PC-3 (cell line): ENCODE data around the gene KCNQ2. TPM values are rescaled to one million over a fixed set of nuclear protein-coding genes. Genes with fewer than 3 reads are reported as not detected.

Source experiments
- ATAC-seq: fragments of 200-7000 bp; cut with Tn5 transposase; 2 replicates; pipeline ENCODE4 v1.9.1; 2020; ENCODE audit warnings: mild to moderate bottlenecking, moderate library complexity
- BruUV-seq: library from RNA; stranded (reverse); fragments of 400-500 nt; replicated peaks from 2 replicates; lab custom pipeline; 2021; lab: Mats Ljungman, UMichigan
- CTCF ChIA-PET: fragments of 300-600 bp; sonication (Branson Sonifier 250); formaldehyde crosslinking; loops from one replicate; lab custom pipeline; 2022; ENCODE audit warnings: antibody characterized with exemption; lab: Charles Lee
- POLR2A ChIA-PET: fragments of 300-600 bp; sonication (Branson Sonifier 250); formaldehyde crosslinking; loops from one replicate; lab custom pipeline; 2022; ENCODE audit warnings: antibody characterized with exemption; ENCODE audit not compliant: unreplicated experiment; lab: Charles Lee
- DNase-seq: peaks from one replicate; pipeline ENCODE4 v3.0.0-alpha.2; 2015
- H2AFZ ChIP-seq: fragments of 300-600 bp; sonication (generic); 2 replicates; pipeline ENCODE4 v1.6.0; 2016; ENCODE audit warnings: antibody characterized with exemption, low read length
- H3F3A ChIP-seq: fragments of 300-600 bp; sonication (generic); one replicate; pipeline ENCODE4 v1.6.0; 2017; ENCODE audit warnings: antibody characterized with exemption, low read length, control low read depth, mild to moderate bottlenecking; ENCODE audit not compliant: unreplicated experiment
- H3K27ac ChIP-seq: fragments of 300-600 bp; sonication (generic); 2 replicates; pipeline ENCODE4 v1.5.1; 2016; ENCODE audit warnings: mild to moderate bottlenecking, low read length
- H3K27me3 ChIP-seq: fragments of 300-600 bp; sonication (generic); 2 replicates; pipeline ENCODE4 v1.6.1; 2016; ENCODE audit warnings: low read length, mixed read lengths
- H3K36me3 ChIP-seq: fragments of 300-600 bp; sonication (generic); 2 replicates; pipeline ENCODE4 v1.6.1; 2016; ENCODE audit warnings: low read depth, mixed run types, low read length, mixed read lengths
- H3K4me1 ChIP-seq: fragments of 300-600 bp; sonication (generic); 2 replicates; pipeline ENCODE4 v1.5.1; 2016; ENCODE audit warnings: low read length; ENCODE audit not compliant: insufficient read depth
- H3K4me2 ChIP-seq: fragments of 300-600 bp; sonication (generic); 2 replicates; pipeline ENCODE4 v1.6.0; 2016; ENCODE audit warnings: low read length
- H3K4me3 ChIP-seq: fragments of 300-600 bp; sonication (generic); 2 replicates; pipeline ENCODE4 v1.5.1; 2016; ENCODE audit warnings: mild to moderate bottlenecking, low read length, mixed read lengths
- H3K79me2 ChIP-seq: fragments of 300-600 bp; sonication (generic); 2 replicates; pipeline ENCODE4 v1.6.1; 2017; ENCODE audit warnings: low read length, mixed read lengths
- H3K9ac ChIP-seq: fragments of 300-600 bp; sonication (generic); 2 replicates; pipeline ENCODE4 v1.6.0; 2016; ENCODE audit warnings: mild to moderate bottlenecking, low read length
- H3K9me2 ChIP-seq: fragments of 300-600 bp; sonication (generic); replicated peaks from 2 replicates; pipeline ENCODE4 v1.6.1; 2016; ENCODE audit warnings: mixed run types, low read length, mixed read lengths
- H3K9me3 ChIP-seq: fragments of 300-600 bp; sonication (generic); 2 replicates; pipeline ENCODE4 v1.6.1; 2016; ENCODE audit warnings: low read length, mixed read lengths
- H4K20me1 ChIP-seq: fragments of 300-600 bp; sonication (generic); 2 replicates; pipeline ENCODE4 v1.6.1; 2016; ENCODE audit warnings: low read length, mixed read lengths
- EZH2 ChIP-seq: fragments of 300-600 bp; sonication (generic); IDR thresholded peaks from one replicate; pipeline ENCODE4 v1.6.1; 2017; ENCODE audit warnings: antibody characterized with exemption, mild to moderate bottlenecking, low read length; ENCODE audit not compliant: unreplicated experiment
- EZH2phosphoT487 ChIP-seq: fragments of 300-600 bp; sonication (generic); IDR thresholded peaks from 2 replicates; pipeline ENCODE4 v1.6.1; 2018; ENCODE audit warnings: mild to moderate bottlenecking, antibody characterized with exemption, low read length, borderline replicate concordance
- intact Hi-C: fragments of 100-400 bp; cut with micrococcal nuclease; formaldehyde crosslinking; loops from 2 replicates; pipeline ENCODE4 v1.9.0; 2023
- total RNA-seq: library from RNA; depleted of rRNA; stranded (reverse); fragments of >200 nt; gene quantifications from 2 replicates; pipeline ENCODE4 v1.2.3, GENCODE V29; 2014
- TF ChIP-seq, protein P1 (sequence below): fragments of 300-600 bp; sonication (generic); conservative IDR thresholded peaks from 2 replicates; pipeline ENCODE4 v1.5.1; 2017; ENCODE audit warnings: antibody characterized with exemption, low read depth, mild to moderate bottlenecking, low read length

The KCNQ2 gene
- total RNA-seq, 1 experiment from 2014 or later: not detected

- no peaks in the 10 kb centered on the region for H3F3A ChIP-seq
- ChIA-PET POLR2A (no interaction called here), CTCF (no interaction called here)
- H3K4me2 ChIP-seq: no peak overlapping the region
- no TSS peak for BruUV-seq
- no peak overlapping the region for H2AFZ ChIP-seq
- H3K9me2 ChIP-seq: no peaks in the 10 kb centered on the region
- no peak overlapping the region for H3K9ac ChIP-seq
- intact Hi-C loops: no loop called here
- peaks cover 21% of the 10 kb centered on the region for H3K79me2 ChIP-seq
- ATAC-seq (no peak), DNase-seq (no peak)
- H3K4me1 ChIP-seq: peaks cover 14% of the 10 kb centered on the region
- H3K4me3 ChIP-seq: no peak overlapping the region
- H3K36me3 ChIP-seq: peaks cover 50% of the 10 kb centered on the region
- H3K27ac ChIP-seq: no peak overlapping the region
- H4K20me1 ChIP-seq: no peaks in the 10 kb centered on the region; the same call in 1 of the 2 replicates
- H3K27me3 ChIP-seq: no peaks in the 10 kb centered on the region
- H3K9me3 ChIP-seq: no peaks in the 10 kb centered on the region
- TF ChIP-seq, protein P1, sequence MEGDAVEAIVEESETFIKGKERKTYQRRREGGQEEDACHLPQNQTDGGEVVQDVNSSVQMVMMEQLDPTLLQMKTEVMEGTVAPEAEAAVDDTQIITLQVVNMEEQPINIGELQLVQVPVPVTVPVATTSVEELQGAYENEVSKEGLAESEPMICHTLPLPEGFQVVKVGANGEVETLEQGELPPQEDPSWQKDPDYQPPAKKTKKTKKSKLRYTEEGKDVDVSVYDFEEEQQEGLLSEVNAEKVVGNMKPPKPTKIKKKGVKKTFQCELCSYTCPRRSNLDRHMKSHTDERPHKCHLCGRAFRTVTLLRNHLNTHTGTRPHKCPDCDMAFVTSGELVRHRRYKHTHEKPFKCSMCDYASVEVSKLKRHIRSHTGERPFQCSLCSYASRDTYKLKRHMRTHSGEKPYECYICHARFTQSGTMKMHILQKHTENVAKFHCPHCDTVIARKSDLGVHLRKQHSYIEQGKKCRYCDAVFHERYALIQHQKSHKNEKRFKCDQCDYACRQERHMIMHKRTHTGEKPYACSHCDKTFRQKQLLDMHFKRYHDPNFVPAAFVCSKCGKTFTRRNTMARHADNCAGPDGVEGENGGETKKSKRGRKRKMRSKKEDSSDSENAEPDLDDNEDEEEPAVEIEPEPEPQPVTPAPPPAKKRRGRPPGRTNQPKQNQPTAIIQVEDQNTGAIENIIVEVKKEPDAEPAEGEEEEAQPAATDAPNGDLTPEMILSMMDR: no peak
- TF ChIP-seq EZH2phosphoT487 (no peak), EZH2 (no peak)
These were observed 22.1 kb upstream of the KCNQ2 start for GRCh38 chr20:63494420-63495166.

- H3K9ac ChIP-seq: no peak overlapping the region
- BruUV-seq: no TSS peak
- CTCF ChIA-PET: no interaction called here
- H3F3A ChIP-seq: no peaks in the 10 kb centered on the region
- ATAC-seq: no peak
- TF ChIP-seq, protein P1: no peak
- TF ChIP-seq EZH2 (no peak), EZH2phosphoT487 (no peak)
- H3K36me3 ChIP-seq: peaks cover 50% of the 10 kb centered on the region
- no peaks in the 10 kb centered on the region; the same call in 1 of the 2 replicates for H4K20me1 ChIP-seq
- H3K9me3 ChIP-seq: no peaks in the 10 kb centered on the region
- no peaks in the 10 kb centered on the region for H3K9me2 ChIP-seq
- POLR2A ChIA-PET: no interaction called here
- peaks cover 14% of the 10 kb centered on the region for H3K4me1 ChIP-seq
- H3K27me3 ChIP-seq: no peaks in the 10 kb centered on the region
- intact Hi-C loops: no loop called here
- H2AFZ ChIP-seq: no peak overlapping the region
- H3K4me3 ChIP-seq: no peak overlapping the region
- peaks cover 21% of the 10 kb centered on the region for H3K79me2 ChIP-seq
- no peak for DNase-seq
- H3K27ac ChIP-seq: no peak overlapping the region
- no peak overlapping the region for H3K4me2 ChIP-seq
These were observed 21.6 kb upstream of the KCNQ2 start for GRCh38 chr20:63494084-63494419.

GRCh38 chr20:63493563-63494020, 21.1 kb upstream of the KCNQ2 start:
- Histone ChIP-seq H3K27me3 (no peaks in the 10 kb centered on the region), H3K9me2 (no peaks in the 10 kb centered on the region), H3F3A (no peaks in the 10 kb centered on the region), H3K36me3 (peaks cover 50% of the 10 kb centered on the region), H3K4me1 (peaks cover 14% of the 10 kb centered on the region), H4K20me1 (no peaks in the 10 kb centered on the region; the same call in 1 of the 2 replicates), H2AFZ (no peak overlapping the region), H3K79me2 (peaks cover 21% of the 10 kb centered on the region), H3K9ac (no peak overlapping the region), H3K27ac (no peak overlapping the region), H3K9me3 (no peaks in the 10 kb centered on the region), H3K4me3 (no peak overlapping the region), H3K4me2 (no peak overlapping the region)
- DNase-seq (no peak), ATAC-seq (no peak)
- CTCF ChIA-PET: no interaction called here
- intact Hi-C loops: no loop called here
- no TSS peak for BruUV-seq
- POLR2A ChIA-PET: no interaction called here
- TF ChIP-seq, protein P1: no peak
- no peak for TF ChIP-seq EZH2
- no peak for TF ChIP-seq EZH2phosphoT487
